OCI-LY1 (cell line): Measurements from ENCODE around the gene ECEL1.

ENCODE experiments used
- CTCF ChIP-seq: fragments of 200-600 bp; sonication (generic), shearing (Covaris generic); IDR thresholded peaks from 2 replicates; pipeline ENCODE4 v1.5.1; 2017; ENCODE audit warnings: mild to moderate bottlenecking, antibody characterized with exemption, low read length, moderate library complexity, mixed read lengths
- EZH2 ChIP-seq: fragments of 200-600 bp; sonication (generic), shearing (Covaris generic); IDR thresholded peaks from 2 replicates; pipeline ENCODE4 v1.8.0; 2017; ENCODE audit warnings: borderline replicate concordance, mixed run types, mild to moderate bottlenecking, antibody characterized with exemption, low read length, moderate library complexity, mixed read lengths

GRCh38 chr2:232473467-232473890, 14.2 kb downstream of the ECEL1 start:
- no peak for TF ChIP-seq CTCF
- no peak for TF ChIP-seq EZH2
